GM23248 (cell line): ENCODE results near the gene KATNB1. TPM values are rescaled to one million over a fixed set of nuclear protein-coding genes. Genes with fewer than 3 reads are reported as not detected.

Experiments used
- DNase-seq: peaks from one replicate; pipeline ENCODE4 v3.0.0-alpha.2; 2015
- H2AFZ ChIP-seq: fragments of 200-600 bp; sonication (generic); 2 replicates; pipeline ENCODE4 v1.6.1; 2016; ENCODE audit warnings: antibody characterized with exemption
- H3F3A ChIP-seq: fragments of 200-600 bp; sonication (generic); 2 replicates; pipeline ENCODE4 v1.6.1; 2016; ENCODE audit warnings: mild to moderate bottlenecking, antibody characterized with exemption, mixed run types; ENCODE audit not compliant: insufficient read depth
- H3K27ac ChIP-seq: fragments of 200-600 bp; sonication (generic); 2 replicates; pipeline ENCODE4 v1.5.1; 2016; ENCODE audit warnings: mild to moderate bottlenecking
- H3K27me3 ChIP-seq: fragments of 200-600 bp; sonication (generic); replicated peaks from 2 replicates; pipeline ENCODE4 v1.6.1; 2016; ENCODE audit warnings: mild to moderate bottlenecking; ENCODE audit not compliant: insufficient read depth
- H3K36me3 ChIP-seq: fragments of 200-600 bp; sonication (generic); 2 replicates; pipeline ENCODE4 v1.6.1; 2016; ENCODE audit warnings: low read depth, mild to moderate bottlenecking
- H3K4me1 ChIP-seq: fragments of 200-600 bp; sonication (generic); 2 replicates; pipeline ENCODE4 v1.6.1; 2016; ENCODE audit warnings: mild to moderate bottlenecking; ENCODE audit not compliant: insufficient read depth
- H3K4me2 ChIP-seq: fragments of 200-600 bp; sonication (generic); one replicate; pipeline ENCODE4 v1.6.1; 2016; ENCODE audit warnings: mild to moderate bottlenecking; ENCODE audit not compliant: unreplicated experiment
- H3K4me3 ChIP-seq: fragments of 200-600 bp; sonication (generic); 2 replicates; pipeline ENCODE4 v1.5.1; 2016; ENCODE audit warnings: mild to moderate bottlenecking
- H3K79me2 ChIP-seq: fragments of 200-600 bp; sonication (generic); 2 replicates; pipeline ENCODE4 v1.6.1; 2016; ENCODE audit warnings: mild to moderate bottlenecking; ENCODE audit not compliant: insufficient read depth
- H3K9ac ChIP-seq: fragments of 200-600 bp; sonication (generic); 2 replicates; pipeline ENCODE4 v1.6.1; 2016; ENCODE audit warnings: mild to moderate bottlenecking
- H3K9me2 ChIP-seq: fragments of 200-600 bp; sonication (generic); 2 replicates; pipeline ENCODE4 v1.6.1; 2016; ENCODE audit warnings: mixed run types, mild to moderate bottlenecking, moderate library complexity; ENCODE audit not compliant: insufficient read depth
- H3K9me3 ChIP-seq: fragments of 200-600 bp; sonication (generic); one replicate; pipeline ENCODE4 v1.6.1; 2017; ENCODE audit warnings: low read depth
- H4K20me1 ChIP-seq: fragments of 200-600 bp; sonication (generic); 2 replicates; pipeline ENCODE4 v1.6.0; 2016; ENCODE audit not compliant: insufficient read depth
- EZH2 ChIP-seq: fragments of 200-600 bp; sonication (generic); IDR thresholded peaks from 2 replicates; pipeline ENCODE4 v1.6.1; 2018; ENCODE audit warnings: antibody characterized with exemption, mild to moderate bottlenecking; ENCODE audit not compliant: insufficient read depth, poor library complexity, severe bottlenecking
- EZH2phosphoT487 ChIP-seq: fragments of 200-600 bp; sonication (generic); IDR thresholded peaks from 2 replicates; pipeline ENCODE4 v1.6.1; 2018; ENCODE audit warnings: antibody characterized with exemption, moderate library complexity, mild to moderate bottlenecking, low read depth; ENCODE audit not compliant: insufficient read depth
- WGBS, 2 experiments: methylation state at CpG; one replicate each; pipeline ENCODE4 v1.1.6; 2015 to 2017; ENCODE audit warnings: low lambda C conversion rate in 2 of 2, low coverage in 1 of 2; ENCODE audit errors: missing lambda C conversion rate in 2 of 2; 5-methylcytosine and 5-hydroxymethylcytosine counted together
- in situ Hi-C: fragments of 300-500 bp; cut with MboI; formaldehyde crosslinking; loops from 2 replicates; pipeline ENCODE4 v1.15.0; 2020
- polyA plus RNA-seq: library from polyadenylated mRNA; unstranded; fragments of >200 nt; fragmentation: Nextera tagmentation; extraction: Ambion mirVana; gene quantifications from 2 replicates; pipeline ENCODE4 v1.2.1, GENCODE V29; 2016
- total RNA-seq: library from RNA; depleted of rRNA; stranded (reverse); fragments of >200 nt; shearing (Covaris generic); gene quantifications from 2 replicates; pipeline ENCODE4 v1.2.3, GENCODE V29; 2014; rRNA removed

Gene KATNB1
- total RNA-seq (20.2 and 27.9 TPM in 2 replicates), polyA plus RNA-seq (18.1 and 19.3 TPM in 2 replicates)

DNA sequence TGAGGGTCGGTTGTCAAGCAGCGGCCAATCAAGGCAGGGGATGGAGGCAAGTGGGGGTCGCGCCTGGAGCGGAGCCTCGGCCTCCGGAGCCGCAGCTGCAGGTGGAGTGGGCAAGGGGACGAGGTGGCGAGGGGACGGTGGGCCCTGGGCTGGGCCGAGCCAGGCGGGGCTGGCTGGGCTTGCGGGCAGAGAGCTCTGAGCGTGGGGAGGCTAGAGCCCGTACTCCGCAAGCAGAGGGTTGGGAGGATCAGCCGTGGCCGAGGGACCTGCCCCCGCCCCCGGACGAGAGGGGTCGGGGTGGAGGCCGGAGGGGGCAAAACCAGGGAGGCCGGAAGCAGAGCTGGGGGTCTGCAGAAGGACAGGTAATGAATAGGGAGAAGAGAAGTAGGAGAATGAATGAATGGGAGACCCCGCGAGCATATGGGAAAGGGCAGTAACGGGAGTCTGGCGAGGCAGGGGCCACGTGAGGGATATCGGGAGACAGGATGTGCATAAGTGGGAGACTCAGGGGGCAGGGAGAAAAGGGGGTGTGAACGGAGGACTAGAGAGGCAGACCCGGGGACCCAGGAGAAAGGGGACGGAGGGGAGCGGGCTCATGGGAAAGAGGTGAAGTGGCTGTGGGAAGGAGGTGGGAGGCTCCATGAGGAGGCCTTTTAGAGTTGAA is at the start of gene KATNB1:
Gene KATNB1 (plus strand): TSS at position 16 of the 664 bp plus-strand sequence. CDS start 1,474 bp downstream, outside the sequence.
- Histone ChIP-seq H3K27ac (peak within 1 kb of the TSS; percentile 90), H3K9ac (peak within 1 kb of the TSS; percentile 98), H3K9me3 (no peaks in the 10 kb centered on the region), H3K4me3 (peak within 1 kb of the TSS; percentile 93), H3K79me2 (peaks cover 17% of the 10 kb centered on the region; the same call in 1 of the 2 replicates), H3F3A (peaks cover 34% of the 10 kb centered on the region), H3K9me2 (no peaks in the 10 kb centered on the region), H2AFZ (peak within 1 kb of the TSS; percentile 89), H3K4me1 (peaks cover 22% of the 10 kb centered on the region), H3K4me2 (peak within 1 kb of the TSS; percentile 97), H3K36me3 (no peaks in the 10 kb centered on the region), H3K27me3 (no peaks in the 10 kb centered on the region), H4K20me1 (no peaks in the 10 kb centered on the region)
- WGBS, 2 experiments: 0 to 1% methylated on average over 21 to 35 of the region's 35 CpGs
- no peak for TF ChIP-seq EZH2phosphoT487
- no peak for TF ChIP-seq EZH2
- DNase-seq: no peak
- in situ Hi-C loops: no loop called here

GRCh38 chr16:57686577-57686976 is 49.0 kb upstream of the KATNB1 start:
- H3K9me3 ChIP-seq: no peaks in the 10 kb centered on the region
- no peak overlapping the region for H3K9ac ChIP-seq
- no peak overlapping the region for H3K4me2 ChIP-seq
- no peak overlapping the region for H2AFZ ChIP-seq
- no peaks in the 10 kb centered on the region for H3K9me2 ChIP-seq
- no peaks in the 10 kb centered on the region; the same call in 1 of the 2 replicates for H3K27me3 ChIP-seq
- H3F3A ChIP-seq: no peaks in the 10 kb centered on the region
- TF ChIP-seq EZH2 (no peak), EZH2phosphoT487 (no peak)
- no peak overlapping the region for H3K4me3 ChIP-seq
- H3K4me1 ChIP-seq: no peaks in the 10 kb centered on the region
- 78 to 80% methylated on average over 4 of the region's 4 CpGs for WGBS, 2 experiments
- in situ Hi-C loops: no loop called here
- no peak for DNase-seq
- no peaks in the 10 kb centered on the region for H3K79me2 ChIP-seq
- no peak overlapping the region for H3K27ac ChIP-seq
- H3K36me3 ChIP-seq: no peaks in the 10 kb centered on the region
- no peaks in the 10 kb centered on the region for H4K20me1 ChIP-seq

GRCh38 chr16:57687363-57687929 is 48.1 kb upstream of the KATNB1 start:
- no peak overlapping the region for H2AFZ ChIP-seq
- no peak overlapping the region for H3K4me2 ChIP-seq
- H3K36me3 ChIP-seq: no peaks in the 10 kb centered on the region
- TF ChIP-seq EZH2 (no peak), EZH2phosphoT487 (no peak)
- no peaks in the 10 kb centered on the region for H3K79me2 ChIP-seq
- no peaks in the 10 kb centered on the region; the same call in 1 of the 2 replicates for H3K27me3 ChIP-seq
- no peak overlapping the region for H3K4me3 ChIP-seq
- WGBS, 2 experiments: 54 to 57% methylated on average over 3 of the region's 3 CpGs
- no peaks in the 10 kb centered on the region for H3K9me2 ChIP-seq
- no peaks in the 10 kb centered on the region for H3F3A ChIP-seq
- no peaks in the 10 kb centered on the region for H4K20me1 ChIP-seq
- no peaks in the 10 kb centered on the region for H3K4me1 ChIP-seq
- H3K27ac ChIP-seq: no peak overlapping the region
- in situ Hi-C loops: no loop called here
- no peak overlapping the region for H3K9ac ChIP-seq
- no peak for DNase-seq
- H3K9me3 ChIP-seq: no peaks in the 10 kb centered on the region

DNA sequence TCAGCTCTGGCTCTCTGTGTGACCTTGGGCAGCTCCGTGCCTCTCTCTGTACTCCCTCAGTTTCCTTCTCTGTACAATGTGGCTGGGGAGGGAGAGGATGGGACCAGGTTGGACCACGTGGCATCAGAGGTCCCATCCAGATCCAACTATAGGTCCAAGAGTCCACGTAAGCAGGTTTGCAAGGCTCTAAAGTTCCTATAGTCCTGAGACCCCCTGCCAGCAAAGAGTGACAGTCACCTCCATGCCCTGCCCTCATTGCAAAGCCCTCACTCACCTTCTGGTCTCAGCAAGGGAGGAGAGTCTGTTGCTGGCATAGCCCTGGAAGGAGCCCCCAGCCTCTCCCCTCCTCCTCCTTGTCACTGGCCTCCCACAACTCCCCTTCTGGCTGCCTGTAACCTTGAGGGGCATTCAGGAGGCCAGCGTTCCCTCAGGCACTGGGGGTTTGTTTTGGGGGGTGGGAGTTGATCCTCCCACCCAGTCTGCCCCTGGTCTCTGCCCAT is 47.0 kb upstream of the KATNB1 start:
- no peaks in the 10 kb centered on the region for H3K36me3 ChIP-seq
- H3K9me3 ChIP-seq: no peaks in the 10 kb centered on the region
- H3K27ac ChIP-seq: no peak overlapping the region
- H3K9me2 ChIP-seq: no peaks in the 10 kb centered on the region
- H3K27me3 ChIP-seq: no peaks in the 10 kb centered on the region; the same call in 1 of the 2 replicates
- no peak overlapping the region for H3K9ac ChIP-seq
- no peak overlapping the region for H3K4me3 ChIP-seq
- DNase-seq: no peak
- no peak overlapping the region for H3K4me2 ChIP-seq
- whole genome bisulfite sequencing, 2 experiments: 55 to 68% methylated on average over 4 of the region's 4 CpGs
- H3K79me2 ChIP-seq: no peaks in the 10 kb centered on the region
- no peak overlapping the region for H2AFZ ChIP-seq
- no peaks in the 10 kb centered on the region for H3K4me1 ChIP-seq
- H3F3A ChIP-seq: no peaks in the 10 kb centered on the region
- no peaks in the 10 kb centered on the region for H4K20me1 ChIP-seq
- TF ChIP-seq EZH2phosphoT487 (no peak), EZH2 (no peak)
- in situ Hi-C loops: no loop called here
